K562 (cell line): ENCODE results near the gene CTTNBP2NL. TPM values are rescaled to one million over a fixed set of nuclear protein-coding genes. Genes with fewer than 3 reads are reported as not detected.

Experiments
- ATAC-seq: fragments of 200-7000 bp; cut with Tn5 transposase; 3 replicates; pipeline ENCODE4 v1.9.1; 2020; ENCODE audit warnings: moderate library complexity
- BruUV-seq: library from RNA; stranded (reverse); fragments of 400-500 nt; replicated peaks from 2 replicates; lab custom pipeline; 2021; lab: Mats Ljungman, UMichigan
- CTCF ChIA-PET: fragments of 300-600 bp; formaldehyde crosslinking; extraction: SDS; loops from one replicate; lab custom pipeline; 2021; ENCODE audit warnings: low intra/inter-chr PET ratio; lab: Yijun Ruan, JAX
- POLR2A ChIA-PET: fragments of 300-600, 350-650 bp; sonication (Branson Sonifier 250); formaldehyde crosslinking; extraction: SDS; loops from one replicate; lab custom pipeline; 2021; ENCODE audit warnings: antibody characterized with exemption, inconsistent platforms; lab: Yijun Ruan, JAX
- DNase-seq, 4 experiments: peaks; one replicate each; pipeline versions ENCODE4 v3.0.0 to v3.0.0-alpha.2; 2011 to 2018; ENCODE audit warnings: low spot score in 3 of 4, mixed read lengths in 3 of 4; ENCODE audit errors: extremely low read depth in 1 of 4
- FAIRE-seq: peaks from 2 replicates; lab custom pipeline; 2011; peaks lifted over from hg19 to GRCh38; lab: Jason Lieb, UNC
- H2AFZ ChIP-seq: 2 replicates; pipeline ENCODE4 v1.6.0; 2011; ENCODE audit warnings: low read depth, low read length, control low read depth, inconsistent platforms
- H3K27ac ChIP-seq: fragments of 200-600 bp; 3 replicates; pipeline ENCODE4 v1.8.0; 2011; ENCODE audit warnings: low read depth, mild to moderate bottlenecking, control low read depth, inconsistent platforms, low read length, moderate library complexity, mixed read lengths; ENCODE audit errors: extremely low read depth
- H3K27me3 ChIP-seq, 2 experiments: fragments of 300-600 bp in 1 of 2; 2 replicates in 1 of 2; 3 replicates in 1 of 2; pipeline versions ENCODE4 v1.6.0 to v1.8.0; 2011; ENCODE audit warnings: inconsistent platforms in 2 of 2, low read length in 2 of 2, mild to moderate bottlenecking in 1 of 2, mixed read lengths in 1 of 2, moderate library complexity in 1 of 2; ENCODE audit not compliant: control insufficient read depth in 2 of 2, insufficient read depth in 2 of 2
- H3K36me3 ChIP-seq: fragments of 300-600 bp; 3 replicates; pipeline ENCODE4 v1.8.0; 2011; ENCODE audit warnings: mild to moderate bottlenecking, low read length, inconsistent platforms; ENCODE audit not compliant: control insufficient read depth, insufficient read depth
- H3K4me1 ChIP-seq, 2 experiments: fragments of 200-600 bp in 1 of 2; replicated peaks in 1 of 2; 2 replicates in 1 of 2; 3 replicates in 1 of 2; pipeline versions ENCODE4 v1.5.1 to v1.8.0; 2011; ENCODE audit warnings: inconsistent platforms in 2 of 2, low read length in 2 of 2, mild to moderate bottlenecking in 1 of 2, mixed read lengths in 1 of 2, moderate library complexity in 1 of 2; ENCODE audit not compliant: control insufficient read depth in 2 of 2, insufficient read depth in 2 of 2
- H3K4me2 ChIP-seq: 2 replicates; pipeline ENCODE4 v1.6.1; 2011; ENCODE audit warnings: low read length, control low read depth, inconsistent platforms, mixed read lengths; ENCODE audit not compliant: insufficient read depth
- H3K4me3 ChIP-seq: fragments of 200-600 bp; sonication (generic), shearing (Covaris generic); 2 replicates; pipeline ENCODE4 v1.5.1; 2016; ENCODE audit warnings: control low read depth, inconsistent platforms
- H3K79me2 ChIP-seq: fragments of 200-600 bp; 3 replicates; pipeline ENCODE4 v1.8.0; 2011; ENCODE audit warnings: low read length, inconsistent platforms; ENCODE audit not compliant: control insufficient read depth, insufficient read depth
- H3K9ac ChIP-seq, 2 experiments: 2 replicates each; pipeline versions ENCODE4 v1.6.0 to v1.6.1; 2011; ENCODE audit warnings: low read depth in 2 of 2, low read length in 2 of 2, control low read depth in 1 of 2, inconsistent platforms in 1 of 2, mild to moderate bottlenecking in 1 of 2, mixed read lengths in 1 of 2; ENCODE audit not compliant: insufficient read depth in 1 of 2
- H3K9me1 ChIP-seq: one replicate; pipeline ENCODE4 v1.6.0; 2011; ENCODE audit warnings: inconsistent platforms, mild to moderate bottlenecking, low read length, moderate library complexity; ENCODE audit not compliant: control insufficient read depth, insufficient read depth
- H3K9me3 ChIP-seq: replicated peaks from 2 replicates; pipeline ENCODE4 v1.5.1; 2011; ENCODE audit warnings: low read depth, low read length, inconsistent platforms; ENCODE audit not compliant: control insufficient read depth, insufficient read depth
- H4K20me1 ChIP-seq: replicated peaks from 2 replicates; pipeline ENCODE4 v1.6.1; 2011; ENCODE audit warnings: low read length, inconsistent platforms, mixed read lengths; ENCODE audit not compliant: control insufficient read depth, insufficient read depth
- ATF2 ChIP-seq: sonication (generic); formaldehyde crosslinking; IDR thresholded peaks from 2 replicates; pipeline ENCODE4 v1.8.1; 2022; ENCODE audit warnings: missing genetic modification reagents
- BACH1 ChIP-seq: fragments of 200-800 bp; sonication (Bioruptor generic); IDR thresholded peaks from 2 replicates; pipeline ENCODE4 v1.6.1; 2016; ENCODE audit warnings: missing genetic modification characterization, missing compliant biosample characterization
- ELK3 ChIP-seq: fragments of 450-650 bp; formaldehyde crosslinking; IDR thresholded peaks from 2 replicates; pipeline ENCODE4 v1.4.0; 2020; ENCODE audit warnings: mild to moderate bottlenecking
- MTF1 ChIP-seq: fragments of 250-450 bp; sonication (Bioruptor Pico); IDR thresholded peaks from 2 replicates; pipeline ENCODE4 v1.9.0; 2021; ENCODE audit warnings: moderate library complexity, mild to moderate bottlenecking, inconsistent platforms, borderline replicate concordance
- NCOR1 ChIP-seq: fragments of 450-650 bp; IDR thresholded peaks from 2 replicates; pipeline ENCODE4 v1.6.1; 2016; ENCODE audit warnings: mild to moderate bottlenecking, moderate library complexity
- POLR3A ChIP-seq: IDR thresholded peaks from 2 replicates; pipeline ENCODE4 v1.6.1; 2011; ENCODE audit warnings: borderline replicate concordance, mild to moderate bottlenecking, moderate library complexity; ENCODE audit not compliant: insufficient read length, insufficient read depth; ENCODE audit errors: extremely low read depth
- SREBF2 ChIP-seq: sonication (generic); formaldehyde crosslinking; IDR thresholded peaks from 2 replicates; pipeline ENCODE4 v1.4.0; 2020; ENCODE audit warnings: mild to moderate bottlenecking, missing genetic modification reagents
- ZBTB11 ChIP-seq, 3 experiments: fragments of 200-800 bp in 1 of 3; fragments of 250-450 bp in 1 of 3; fragments of 450-650 bp in 1 of 3; sonication (Bioruptor Pico) in 1 of 3; sonication (Bioruptor generic) in 1 of 3; formaldehyde crosslinking in 1 of 3; IDR thresholded peaks; 2 replicates each; pipeline versions ENCODE4 v1.6.1 to v1.8.0; 2016 to 2022; ENCODE audit warnings: mild to moderate bottlenecking in 2 of 3, missing genetic modification characterization in 2 of 3, missing compliant biosample characterization in 1 of 3, moderate library complexity in 1 of 3
- ZNF79 ChIP-seq: fragments of 250-450 bp; sonication (Bioruptor Pico); IDR thresholded peaks from 2 replicates; pipeline ENCODE4 v1.4.0; 2020; ENCODE audit warnings: low read depth, mild to moderate bottlenecking, moderate library complexity
- WGBS: fragments of 100-300 bp; shearing (Covaris generic); methylation state at CpG from one replicate; pipeline ENCODE4 v1.1.6; 2016; ENCODE audit warnings: low coverage, mixed read lengths; ENCODE audit not compliant: insufficient coverage; ENCODE audit errors: missing lambda C conversion rate; 5-methylcytosine and 5-hydroxymethylcytosine counted together
- in situ Hi-C: fragments of 300-500 bp; cut with MboI; formaldehyde crosslinking; loops from 4 replicates; pipeline ENCODE4 v1.15.0; 2018; ENCODE audit warnings: inconsistent platforms, mixed read lengths
- intact Hi-C: fragments of 100-400 bp; cut with micrococcal nuclease; formaldehyde crosslinking; loops from 2 replicates; pipeline ENCODE4 v1.14.2; 2022
- polyA plus RNA-seq, 8 experiments: library from polyadenylated mRNA; depleted of rRNA in 4 of 8; stranded (reverse) in 5 of 8; unstranded in 3 of 8; fragments of >200 nt; fragmentation: Nextera tagmentation in 2 of 8; fragmentation: Illumina TruSeq in 1 of 8; extraction: Ambion mirVana in 2 of 8; extraction: Trizol in 1 of 8; gene quantifications; 2 replicates each; pipeline versions ENCODE4 v1.2.1 to v1.2.3, GENCODE V29; 2011 to 2014; ENCODE audit warnings: inconsistent platforms in 1 of 8, missing spikeins in 1 of 8
- total RNA-seq, 7 experiments: library from RNA; depleted of rRNA in 6 of 7; stranded (reverse); fragments of >200 nt in 6 of 7; fragmentation: Illumina TruSeq in 2 of 7; extraction: Trizol in 2 of 7; gene quantifications; 2 replicates each; pipeline versions ENCODE4 v1.2.1 to v1.2.3, GENCODE V29; 2011 to 2021; ENCODE audit warnings: low replicate concordance in 1 of 7

The CTTNBP2NL gene
- total and polyA plus RNA-seq, 9 of the 15 experiments (the other 6 are each of a cell fraction or from before 2014, with no cell fraction given): 0.27 to 1.4 (median 0.62) TPM

GRCh38 chr1:112470966-112471365 is 75.0 kb downstream of the CTTNBP2NL start:
- H3K79me2 ChIP-seq: no peaks in the 10 kb centered on the region
- no peak overlapping the region for H2AFZ ChIP-seq
- no peak overlapping the region for H3K9ac ChIP-seq
- no peaks in the 10 kb centered on the region for H3K36me3 ChIP-seq
- no peak overlapping the region for H3K4me2 ChIP-seq
- BruUV-seq: no TSS peak
- H3K4me3 ChIP-seq: no peak overlapping the region
- intact Hi-C loops: no loop called here
- no peak for ATAC-seq
- H3K4me1 ChIP-seq: peaks cover under 1 to 5% of the 10 kb centered on the region in 2 experiments; a peak in 3 of 5 replicates
- no peak for FAIRE-seq
- in situ Hi-C loops: no loop called here
- no peaks in the 10 kb centered on the region for H3K9me3 ChIP-seq
- ChIA-PET CTCF (interaction anchor here (0.6 kb wide), 1 partner anchor 1191 kb away, joined by 3 read pairs; no protein-coding TSS in a partner anchor), POLR2A (no interaction called here)
- H3K27ac ChIP-seq: no peak overlapping the region
- H3K9me1 ChIP-seq: no peaks in the 10 kb centered on the region
- peaks cover 7 to 9% of the 10 kb centered on the region in 2 experiments for H3K27me3 ChIP-seq
- TF ChIP-seq ZNF79 (CRISPR knock-in tag) (no peak), POLR3A (no peak), MTF1 (no peak), BACH1 (no peak), SREBF2 (CRISPR knock-in tag) (no peak)
- no peak for DNase-seq
- no peaks in the 10 kb centered on the region for H4K20me1 ChIP-seq
- WGBS: 3% methylated on average over 3 of the region's 3 CpGs

- 0% methylated on average over 1 of the region's 1 CpG for WGBS
- no peaks in the 10 kb centered on the region for H4K20me1 ChIP-seq
- no peaks in the 10 kb centered on the region for H3K79me2 ChIP-seq
- no TSS peak for BruUV-seq
- H3K36me3 ChIP-seq: no peaks in the 10 kb centered on the region
- H2AFZ ChIP-seq: no peak overlapping the region
- H3K4me3 ChIP-seq: no peak overlapping the region
- DNase-seq (no peak), ATAC-seq (no peak), FAIRE-seq (no peak)
- no peaks in the 10 kb centered on the region for H3K4me1 ChIP-seq
- no peak overlapping the region for H3K9ac ChIP-seq
- no peak overlapping the region for H3K4me2 ChIP-seq
- H3K9me1 ChIP-seq: no peaks in the 10 kb centered on the region
- intact Hi-C loops: no loop called here
- H3K9me3 ChIP-seq: no peaks in the 10 kb centered on the region; the same call in 1 of the 2 replicates
- in situ Hi-C loops: no loop called here
- ChIA-PET POLR2A (no interaction called here), CTCF (interaction anchor here (0.6 kb wide), 1 partner anchor 629 kb away, joined by 3 read pairs; no protein-coding TSS in a partner anchor)
- H3K27ac ChIP-seq: no peak overlapping the region
- peaks cover 7 to 9% of the 10 kb centered on the region in 2 experiments for H3K27me3 ChIP-seq
- no peak for TF ChIP-seq NCOR1
- TF ChIP-seq ATF2 (CRISPR knock-in tag): no peak
- TF ChIP-seq ELK3 (CRISPR knock-in tag): no peak
- TF ChIP-seq ZBTB11 (CRISPR knock-in tag; IDR thresholded peaks at IDR 0.05): no peak
Measured at GRCh38 chr1:112472142-112472541, 76.1 kb downstream of the CTTNBP2NL start.
